AG04450 (cell line): ENCODE results near the gene PIM3. TPM values are rescaled to one million over a fixed set of nuclear protein-coding genes. Genes with fewer than 3 reads are reported as not detected.

ENCODE experiments used
- CTCF ChIA-PET: fragments of 300-600, 350-600 bp; formaldehyde crosslinking; extraction: SDS; loops from one replicate; lab custom pipeline; 2022; ENCODE audit warnings: antibody characterized with exemption, inconsistent platforms; lab: Charles Lee
- POLR2A ChIA-PET: fragments of 350-600 bp; formaldehyde crosslinking; extraction: SDS; loops from one replicate; lab custom pipeline; 2021; ENCODE audit warnings: antibody characterized with exemption, inconsistent platforms; lab: Yijun Ruan, JAX
- DNase-seq: peaks from one replicate; pipeline ENCODE4 v3.0.0-alpha.2; 2011; ENCODE audit warnings: low read depth, low spot score
- H3K27ac ChIP-seq: one replicate; pipeline ENCODE4 v1.5.1; 2012; ENCODE audit warnings: low read depth, low read length, control low read depth
- H3K27me3 ChIP-seq: one replicate; pipeline ENCODE4 v1.6.0; 2012; ENCODE audit warnings: low read length; ENCODE audit not compliant: control insufficient read depth, insufficient read depth
- H3K4me3 ChIP-seq: 2 replicates; pipeline ENCODE4 v1.5.1; 2011; ENCODE audit warnings: mild to moderate bottlenecking, low read depth, low read length, control low read depth
- H3K9me3 ChIP-seq: 2 replicates; pipeline ENCODE4 v1.5.1; 2012; ENCODE audit warnings: low read length; ENCODE audit not compliant: control insufficient read depth, insufficient read depth
- polyA plus RNA-seq: library from polyadenylated mRNA; depleted of rRNA; stranded (reverse); fragments of >200 nt; gene quantifications from 2 replicates; pipeline ENCODE4 v1.2.3, GENCODE V29; 2011
- TF ChIP-seq, protein P1 (sequence below): IDR thresholded peaks from 2 replicates; pipeline ENCODE4 v1.5.1; 2011; ENCODE audit warnings: low read depth, low read length, control low read depth, inconsistent platforms

PIM3 gene
- polyA plus RNA-seq, 1 experiment = 6.1 TPM

DNA sequence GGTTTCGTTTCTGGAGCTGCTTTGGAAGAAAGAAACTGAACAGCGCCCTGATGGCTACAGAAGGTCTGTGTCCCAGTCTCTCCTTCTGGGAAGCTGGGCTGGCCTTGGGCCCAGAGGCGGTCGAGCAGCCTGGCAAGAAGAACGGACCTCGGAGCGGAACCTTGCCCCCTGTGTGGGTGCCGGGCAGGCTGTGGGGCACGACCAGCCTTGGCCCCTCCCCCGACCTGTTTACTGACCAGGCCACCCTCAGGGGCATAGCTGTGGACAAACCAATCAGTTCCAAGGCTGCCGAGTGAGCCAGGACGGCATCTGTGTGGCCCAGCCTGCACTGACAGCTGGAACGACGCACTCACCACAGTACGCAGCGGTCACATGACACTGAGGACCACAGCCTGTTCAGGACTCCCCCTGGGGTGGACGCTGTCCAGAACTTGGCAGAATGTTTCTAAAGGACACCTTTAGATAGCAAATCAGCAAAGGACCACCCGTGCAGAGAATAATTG, 7.2 kb downstream of the PIM3 start:
- Histone ChIP-seq H3K27me3 (no peaks in the 10 kb centered on the region), H3K27ac (peak overlapping the region; percentile 57), H3K9me3 (peaks cover 3% of the 10 kb centered on the region; the same call in 1 of the 2 replicates), H3K4me3 (no peak overlapping the region)
- TF ChIP-seq, protein P1, sequence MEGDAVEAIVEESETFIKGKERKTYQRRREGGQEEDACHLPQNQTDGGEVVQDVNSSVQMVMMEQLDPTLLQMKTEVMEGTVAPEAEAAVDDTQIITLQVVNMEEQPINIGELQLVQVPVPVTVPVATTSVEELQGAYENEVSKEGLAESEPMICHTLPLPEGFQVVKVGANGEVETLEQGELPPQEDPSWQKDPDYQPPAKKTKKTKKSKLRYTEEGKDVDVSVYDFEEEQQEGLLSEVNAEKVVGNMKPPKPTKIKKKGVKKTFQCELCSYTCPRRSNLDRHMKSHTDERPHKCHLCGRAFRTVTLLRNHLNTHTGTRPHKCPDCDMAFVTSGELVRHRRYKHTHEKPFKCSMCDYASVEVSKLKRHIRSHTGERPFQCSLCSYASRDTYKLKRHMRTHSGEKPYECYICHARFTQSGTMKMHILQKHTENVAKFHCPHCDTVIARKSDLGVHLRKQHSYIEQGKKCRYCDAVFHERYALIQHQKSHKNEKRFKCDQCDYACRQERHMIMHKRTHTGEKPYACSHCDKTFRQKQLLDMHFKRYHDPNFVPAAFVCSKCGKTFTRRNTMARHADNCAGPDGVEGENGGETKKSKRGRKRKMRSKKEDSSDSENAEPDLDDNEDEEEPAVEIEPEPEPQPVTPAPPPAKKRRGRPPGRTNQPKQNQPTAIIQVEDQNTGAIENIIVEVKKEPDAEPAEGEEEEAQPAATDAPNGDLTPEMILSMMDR = no peak
- DNase-seq = no peak
- ChIA-PET CTCF (no interaction called here), POLR2A (interaction anchor here (0.9 kb wide), 1 partner anchor 174 kb away, joined by 4 read pairs; no protein-coding TSS in a partner anchor)

DNA sequence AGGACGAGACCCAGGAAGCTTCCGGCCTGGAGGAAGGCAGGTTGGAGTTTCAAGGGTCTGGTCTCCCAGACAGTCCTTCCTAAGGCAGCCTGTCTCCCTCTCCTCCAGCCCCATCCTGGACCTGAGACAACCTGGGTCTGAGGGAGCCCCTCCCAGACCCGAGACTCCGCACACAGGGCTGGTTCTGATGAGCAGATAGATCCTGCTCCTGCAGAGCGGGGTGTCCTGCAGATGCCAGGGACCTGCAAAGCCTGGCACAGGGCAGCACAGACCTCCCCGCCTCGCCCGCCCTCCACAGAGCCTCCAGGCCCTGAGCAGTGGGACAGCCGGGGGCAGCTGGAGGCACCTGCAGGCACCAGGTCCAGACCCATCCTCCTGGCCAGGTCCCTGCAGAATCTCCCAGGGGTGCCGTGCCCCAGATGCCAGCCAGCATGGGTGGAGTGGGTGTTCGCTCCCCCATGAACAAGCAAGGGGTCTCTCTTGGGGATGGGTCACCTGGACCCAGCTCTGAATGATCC, 7.8 kb downstream of the PIM3 start:
- TF ChIP-seq, protein P1 = no peak
- no peak for DNase-seq
- Histone ChIP-seq H3K9me3 (peaks cover under 1% of the 10 kb centered on the region; the same call in 1 of the 2 replicates), H3K27ac (no peak overlapping the region), H3K27me3 (no peaks in the 10 kb centered on the region), H3K4me3 (no peak overlapping the region)
- POLR2A ChIA-PET = no interaction called here
- CTCF ChIA-PET = interaction anchor here (0.6 kb wide), 1 partner anchor 91 kb away, joined by 3 read pairs; no protein-coding TSS in a partner anchor

DNA sequence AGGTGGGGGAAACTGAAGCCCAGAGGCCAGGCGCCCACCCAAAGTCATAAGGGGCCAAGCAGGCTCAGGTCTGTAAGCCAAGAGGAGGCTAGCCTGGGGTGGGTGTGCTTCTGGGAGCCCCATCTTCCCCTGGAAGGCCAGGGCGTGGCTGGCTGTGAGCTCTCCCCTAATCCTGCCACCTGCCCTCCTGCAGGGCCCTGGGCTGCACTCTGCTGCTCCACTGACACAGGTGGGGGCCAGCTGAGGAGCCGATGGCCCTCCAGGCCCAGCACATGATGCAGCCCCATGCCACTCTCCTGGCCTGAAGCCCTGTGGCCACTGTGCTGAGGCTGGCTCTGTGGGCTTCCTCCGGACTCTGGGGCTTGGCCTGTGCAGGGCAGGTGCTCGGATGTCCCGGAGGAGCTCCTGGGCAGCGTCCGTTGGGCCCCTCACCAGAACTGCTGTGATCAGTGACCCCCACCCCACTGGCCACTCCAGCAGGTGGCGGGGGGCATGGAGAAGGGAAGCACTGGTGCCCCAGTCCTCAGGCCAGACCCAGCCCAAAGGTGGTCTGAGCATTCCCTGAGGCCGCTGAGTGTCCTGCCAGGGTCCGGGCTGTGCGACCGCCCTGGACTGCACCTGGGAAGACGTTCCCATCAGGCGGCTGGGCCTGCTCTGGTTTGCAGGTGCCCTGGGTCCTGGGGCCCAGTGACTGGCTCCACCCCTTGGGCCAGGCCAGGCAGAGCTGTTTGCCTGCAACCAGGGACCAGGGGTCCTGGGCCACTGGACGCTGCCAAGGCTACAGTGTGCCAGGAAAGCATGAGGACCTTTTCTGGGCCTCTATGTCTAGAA, 8.5 kb downstream of the PIM3 start:
- H3K4me3 ChIP-seq = no peak overlapping the region
- H3K27me3 ChIP-seq = no peaks in the 10 kb centered on the region
- DNase-seq = no peak
- ChIA-PET POLR2A (no interaction called here), CTCF (interaction anchor here (0.6 kb wide), 1 partner anchor 90 kb away, joined by 3 read pairs; no protein-coding TSS in a partner anchor)
- H3K27ac ChIP-seq = no peak overlapping the region
- H3K9me3 ChIP-seq = peaks cover 3% of the 10 kb centered on the region; the same call in 1 of the 2 replicates
- TF ChIP-seq, protein P1 = no peak

DNA sequence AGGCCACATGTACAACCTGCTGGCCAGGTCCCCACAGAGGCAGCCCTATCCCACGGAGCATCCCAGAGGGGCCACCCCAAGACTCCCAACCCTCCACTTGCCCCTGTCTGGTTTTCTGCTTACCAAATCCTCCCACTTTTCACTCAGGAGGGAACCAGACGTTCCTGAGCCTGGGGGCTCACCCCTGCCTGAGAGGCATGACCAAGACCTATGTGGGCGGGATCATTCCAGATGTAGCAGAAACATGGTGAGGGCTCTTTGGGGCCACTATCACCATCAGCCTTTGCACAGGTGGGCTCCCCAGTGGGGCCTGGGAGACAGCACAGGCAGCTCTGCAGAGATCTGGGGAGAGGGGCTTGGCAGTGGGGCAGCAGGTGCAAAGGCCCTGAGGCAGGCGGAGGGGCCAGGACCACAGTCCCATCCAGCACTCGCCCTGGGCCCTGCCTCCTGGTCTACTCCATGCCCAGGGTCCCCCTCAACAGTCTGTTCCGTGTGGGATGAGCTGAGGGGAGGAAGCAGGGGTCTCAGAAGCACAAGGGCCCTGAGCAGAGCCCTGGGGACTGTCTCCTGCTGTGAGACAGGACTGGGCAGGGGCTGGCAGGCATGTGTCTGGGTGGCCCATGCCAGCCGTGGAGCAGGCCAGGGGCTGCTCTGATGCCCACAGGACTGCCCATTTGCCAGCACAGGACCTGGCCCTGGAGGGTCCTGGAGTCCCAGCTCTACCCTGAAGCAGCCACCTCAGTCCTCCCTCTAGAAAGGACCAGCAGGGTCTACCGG, 9.4 kb downstream of the PIM3 start:
- no peak for DNase-seq
- no peak overlapping the region for H3K27ac ChIP-seq
- ChIA-PET CTCF (no interaction called here), POLR2A (no interaction called here)
- H3K9me3 ChIP-seq = peaks cover 3% of the 10 kb centered on the region; the same call in 1 of the 2 replicates
- no peak overlapping the region for H3K4me3 ChIP-seq
- TF ChIP-seq, protein P1 = no peak
- H3K27me3 ChIP-seq = no peaks in the 10 kb centered on the region
